Kidney glomerular epithelial cell (primary cell): ENCODE measurements around the gene COBL.

ENCODE experiments used
- DNase-seq: peaks from one replicate; lab custom pipeline; 2025; lab: John Stamatoyannopoulos, UW

COBL gene

DNA sequence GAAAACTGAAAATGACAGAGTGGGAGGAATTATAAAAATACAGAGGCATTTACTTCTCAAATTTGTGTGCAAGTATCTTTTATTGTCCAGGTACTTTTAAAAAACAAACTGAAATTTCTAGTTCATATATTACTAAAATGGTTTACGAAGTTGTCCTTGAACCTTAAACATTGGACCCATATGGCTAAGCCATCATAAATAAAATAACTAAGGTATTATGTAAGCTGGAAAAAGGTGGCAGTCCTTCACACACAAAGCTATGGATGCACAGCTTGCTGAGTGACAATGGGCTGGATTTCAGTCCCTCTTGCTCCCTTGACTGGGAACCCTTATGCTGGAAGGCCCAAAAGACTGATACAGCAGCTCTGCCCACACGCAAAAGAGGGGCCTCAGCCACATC, 66.1 kb downstream of the COBL start:
- DNase-seq, result no peak

DNA sequence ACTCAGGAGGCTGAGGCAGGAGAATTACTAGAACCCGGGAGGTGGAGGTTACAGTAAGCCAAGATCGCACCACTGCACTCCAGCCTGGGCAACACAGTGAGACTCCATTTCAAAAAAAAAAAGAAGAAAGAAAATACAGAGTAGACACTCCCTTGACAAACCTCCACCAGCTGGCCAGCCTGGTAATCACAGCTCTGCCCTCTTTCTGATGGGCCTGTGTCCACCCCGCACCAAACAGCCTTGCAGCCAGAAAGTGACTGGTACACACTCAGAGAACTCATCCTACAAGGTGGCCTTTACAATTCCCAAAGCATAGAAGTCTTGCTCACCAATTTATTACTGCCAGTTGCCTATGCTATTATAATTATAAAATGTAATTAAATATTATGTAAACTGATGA, 66.6 kb downstream of the COBL start:
- DNase-seq, result no peak

DNA sequence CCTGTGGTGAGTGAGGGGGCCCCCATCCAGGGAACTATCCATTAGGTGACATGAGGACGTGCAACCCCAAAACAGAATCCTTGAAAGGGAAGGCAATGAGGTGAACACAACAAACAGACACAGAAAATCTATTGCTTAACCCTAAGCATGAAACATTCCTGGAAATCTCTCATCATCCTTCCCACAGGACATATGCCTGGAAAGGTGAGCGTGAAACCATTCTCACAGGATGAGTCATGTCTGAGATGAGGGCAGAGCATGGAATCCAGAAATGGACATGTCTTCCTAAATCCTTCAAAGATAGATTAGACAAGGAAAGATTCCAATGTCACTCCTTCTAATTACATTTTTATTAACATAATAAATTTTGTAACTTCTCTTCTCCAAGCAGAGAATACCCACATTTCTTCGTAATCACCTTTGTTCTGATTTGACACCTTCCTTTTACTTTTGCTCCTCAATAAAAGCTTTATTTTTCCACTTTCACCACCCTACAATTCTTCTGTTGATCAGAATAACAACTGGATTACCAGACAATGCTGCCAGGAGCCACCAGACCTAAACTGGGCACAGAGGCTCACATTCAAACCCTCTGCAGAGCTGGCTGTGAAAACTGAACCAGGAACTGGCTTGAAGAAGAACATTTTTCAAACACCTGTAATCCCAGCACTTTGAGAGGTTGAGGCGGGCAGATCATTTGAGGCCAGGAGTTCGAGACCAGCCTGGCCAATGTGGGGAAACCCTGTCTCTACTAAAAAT, 67.2 kb downstream of the COBL start:
- DNase-seq, result peak; percentile 65

DNA sequence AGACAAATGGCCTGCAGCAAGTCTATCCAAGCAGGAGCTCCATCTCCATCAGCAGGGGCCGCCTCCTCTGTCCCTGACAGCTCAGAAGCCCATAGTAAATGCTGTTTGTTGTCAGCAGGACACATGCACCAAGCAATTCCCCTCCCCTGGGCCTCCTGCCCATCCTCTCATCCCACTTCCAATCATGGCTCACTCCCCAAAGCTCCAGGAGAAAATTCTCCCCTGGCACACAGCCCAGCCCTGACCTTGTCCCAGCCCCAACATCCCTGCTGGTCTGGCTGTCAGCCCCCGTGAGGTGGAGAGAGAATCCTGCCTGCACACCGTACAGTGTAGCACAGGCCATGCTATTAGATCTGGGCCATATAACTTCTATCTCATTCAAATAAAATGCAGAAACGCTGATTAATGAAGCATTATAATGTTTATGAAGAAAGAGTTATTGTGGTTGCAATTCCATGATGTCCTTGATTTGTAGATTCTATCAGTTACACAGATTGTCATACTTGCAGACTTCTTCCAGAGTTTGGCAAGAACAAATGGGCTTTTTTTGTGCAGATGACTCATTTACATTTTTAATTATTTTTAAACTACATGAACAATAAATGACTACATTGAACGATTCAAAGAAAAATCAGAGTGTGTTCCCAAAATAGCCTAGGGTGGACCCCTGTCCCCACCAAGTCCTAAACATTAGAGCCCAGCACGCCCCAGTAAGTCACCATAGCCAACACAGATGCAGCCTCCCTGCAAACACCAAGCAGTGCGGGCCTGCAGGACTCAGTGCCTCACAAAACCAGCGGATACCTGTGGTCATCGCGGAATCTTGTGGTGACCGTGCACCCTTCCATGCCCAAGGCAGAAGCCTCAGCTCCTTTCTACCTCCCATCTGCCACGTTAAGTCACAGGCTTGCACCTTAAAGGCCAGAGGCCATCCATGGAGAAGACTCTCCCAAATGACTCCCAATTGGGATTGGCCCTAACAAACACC, 70.1 kb downstream of the COBL start:
- DNase-seq, result no peak

DNA sequence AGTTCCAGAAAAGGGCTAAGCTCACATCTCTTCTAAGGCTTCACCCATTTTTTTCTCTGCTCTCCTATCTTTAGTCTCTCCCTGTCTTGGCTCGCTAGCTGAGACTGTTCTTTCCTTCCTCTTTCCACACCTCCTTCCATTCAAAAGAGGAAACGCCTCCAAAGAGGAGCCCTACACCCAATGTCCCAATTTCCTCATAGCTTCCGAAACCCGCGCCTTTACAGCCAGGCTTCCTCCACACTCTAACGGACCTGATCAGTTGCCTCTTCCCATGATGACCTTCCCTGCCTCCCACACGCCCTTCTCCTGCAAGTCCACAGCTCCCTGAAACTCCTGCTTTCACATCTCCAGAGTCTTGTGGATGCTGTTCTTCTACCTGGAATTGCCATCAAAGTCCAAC, 71.7 kb downstream of the COBL start:
- DNase-seq, result no peak

DNA sequence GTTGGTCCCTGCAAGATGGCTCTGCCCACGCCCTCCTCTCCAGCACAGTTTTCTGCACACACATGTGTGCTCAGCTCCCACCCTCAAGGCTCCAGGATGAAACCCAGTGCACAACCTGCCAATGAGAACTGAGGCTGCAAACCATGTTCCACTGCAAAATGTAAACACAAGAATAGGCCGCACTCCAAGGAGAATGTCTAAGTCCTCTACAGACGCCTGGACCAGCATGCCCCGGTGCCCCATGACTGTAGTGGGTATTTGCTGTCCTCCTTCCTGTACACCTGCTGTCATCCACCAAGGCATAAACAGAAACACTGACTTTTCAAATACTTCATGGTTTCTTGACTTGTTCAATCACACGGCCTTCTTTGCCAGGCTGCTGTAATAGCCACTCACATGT, 72.6 kb downstream of the COBL start:
- DNase-seq, result no peak

DNA sequence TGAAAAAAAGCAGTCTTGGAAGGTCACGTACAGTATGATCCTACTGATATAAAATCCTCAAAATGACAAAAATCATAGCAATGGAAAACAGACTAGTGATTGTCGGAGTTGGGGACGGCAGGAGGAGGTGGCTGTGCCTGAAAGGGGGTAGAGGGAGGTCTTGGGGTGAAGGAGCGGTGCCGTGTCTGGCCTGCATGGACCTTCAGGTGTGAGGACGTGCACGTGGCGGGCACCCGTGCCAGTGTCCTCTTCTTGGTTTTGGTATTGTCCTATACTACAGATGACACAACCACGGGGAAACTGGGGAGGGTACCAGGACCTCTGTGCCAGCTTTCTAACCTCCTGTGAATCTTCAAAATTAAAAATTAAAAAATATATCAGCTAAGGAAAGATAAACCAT, 73.0 kb downstream of the COBL start:
- no peak for DNase-seq

DNA sequence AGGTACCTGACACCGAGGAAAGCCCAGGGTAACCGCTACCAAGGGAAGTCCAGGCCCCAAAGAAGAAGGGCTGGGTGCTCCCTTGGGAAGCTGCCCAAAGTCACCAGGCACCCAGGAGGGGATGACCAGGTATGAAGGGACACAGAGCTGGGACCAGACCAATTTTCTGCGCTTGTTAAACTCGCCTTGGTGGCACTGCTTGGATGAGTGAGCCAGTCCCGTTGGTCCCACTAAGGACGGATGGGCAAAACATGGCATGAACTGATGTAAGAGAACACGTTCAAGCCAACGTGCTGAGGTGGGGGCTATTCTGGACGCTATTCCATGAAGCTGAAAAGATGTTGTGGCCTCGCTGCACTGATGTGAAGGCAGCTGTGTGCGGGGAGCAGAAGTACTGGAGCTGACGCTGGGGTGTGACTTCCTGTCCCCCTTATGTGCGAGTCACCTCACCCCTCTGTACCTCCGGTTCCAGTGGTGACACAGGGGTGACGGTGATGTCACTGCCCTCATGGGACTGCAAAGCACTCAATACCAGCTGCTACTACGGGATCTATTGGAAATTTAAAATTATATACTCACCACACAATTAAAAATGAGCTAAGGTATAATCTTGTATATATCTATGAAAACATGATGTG, 73.6 kb downstream of the COBL start:
- no peak for DNase-seq

DNA sequence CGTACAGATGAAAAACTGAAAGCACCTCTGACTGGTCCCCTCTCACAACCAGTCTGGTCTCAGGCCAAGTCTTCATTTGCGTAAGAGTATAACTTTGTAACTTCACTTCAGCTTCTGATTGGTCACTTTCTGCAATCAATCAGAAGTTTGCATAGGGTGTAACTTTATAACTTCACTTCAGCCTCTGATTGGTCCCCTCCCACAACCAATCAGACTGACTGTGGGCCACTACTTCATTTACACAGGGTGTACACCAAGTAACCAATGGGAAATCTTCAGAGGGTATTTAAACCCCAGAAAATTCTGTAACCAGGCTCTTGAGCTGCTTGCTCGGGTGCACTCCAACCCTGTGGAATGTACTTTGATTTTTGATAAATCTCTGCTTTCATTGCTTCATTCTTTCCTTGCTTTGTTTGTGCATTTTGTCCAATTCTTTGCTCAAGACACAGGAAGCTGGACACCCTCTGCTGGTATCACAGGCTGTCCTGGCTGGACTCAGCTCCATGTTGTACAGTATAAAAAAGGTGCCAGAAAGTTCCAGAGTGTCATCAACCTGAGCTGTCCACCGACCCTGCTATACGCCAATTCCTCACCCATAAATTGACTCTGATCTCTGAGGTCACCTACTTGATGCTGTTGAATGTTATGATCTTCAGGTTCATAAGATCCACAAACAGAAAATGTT, 74.5 kb downstream of the COBL start:
- no peak for DNase-seq

DNA sequence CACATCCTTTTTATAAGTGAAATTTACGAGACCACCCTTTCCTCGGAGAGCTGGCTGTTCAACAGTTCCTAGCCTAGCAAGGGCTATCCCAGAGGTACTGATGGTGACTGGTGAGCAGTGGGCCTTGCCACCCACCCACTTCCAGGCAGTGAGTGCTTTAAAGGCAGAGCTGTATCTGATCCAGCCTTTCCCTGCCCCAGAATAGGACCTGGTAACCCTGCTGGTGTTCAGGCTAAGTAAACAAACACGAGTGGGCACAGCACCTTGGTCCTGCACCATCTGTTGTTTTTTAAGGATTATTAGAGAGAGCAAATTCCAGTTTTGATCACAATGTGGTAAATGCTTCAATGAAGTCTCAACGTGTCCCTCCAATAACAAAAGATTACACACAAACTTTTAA, 75.7 kb downstream of the COBL start:
- no peak for DNase-seq

DNA sequence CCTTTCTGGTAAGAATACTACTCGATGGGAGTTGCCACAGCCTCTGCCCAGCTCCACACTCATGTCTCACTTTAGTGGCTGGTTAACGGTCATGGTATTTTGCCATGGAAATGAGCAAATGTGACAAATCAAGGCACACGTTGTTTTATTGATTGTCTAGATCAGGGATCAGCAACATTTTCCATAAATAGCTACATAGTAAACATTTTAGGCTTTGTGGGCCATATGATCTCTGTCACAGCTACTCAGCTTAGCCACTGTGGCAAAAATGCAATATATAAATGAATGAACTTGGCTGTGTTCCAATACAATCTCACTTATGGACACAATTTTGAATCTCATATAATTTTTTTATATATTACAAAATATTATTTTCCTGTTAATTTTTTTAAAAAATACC, 76.9 kb downstream of the COBL start:
- no peak for DNase-seq

DNA sequence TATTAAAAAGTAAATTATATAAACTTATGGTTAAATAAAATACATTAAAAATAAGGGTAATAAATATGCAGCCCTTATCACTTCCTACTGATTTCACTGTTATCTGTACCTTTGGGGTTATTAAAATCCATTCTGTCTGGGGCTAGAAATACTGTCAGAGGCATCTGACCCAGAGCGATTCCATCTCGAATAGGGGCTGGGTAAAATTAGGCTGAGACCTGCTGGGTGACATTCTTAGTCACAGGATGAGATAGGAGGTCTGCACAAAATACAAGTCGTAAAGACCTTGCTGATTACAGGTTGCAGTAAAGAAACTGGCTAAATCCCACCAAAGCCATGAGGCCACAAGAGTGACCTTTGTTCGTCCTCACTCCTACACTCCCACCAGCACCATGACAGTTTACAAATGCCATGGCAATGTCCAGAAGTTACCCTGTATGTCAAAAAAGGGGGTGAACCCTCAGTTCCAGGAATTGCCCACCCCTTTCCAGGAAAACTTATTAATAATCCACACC, 77.6 kb downstream of the COBL start:
- no peak for DNase-seq

DNA sequence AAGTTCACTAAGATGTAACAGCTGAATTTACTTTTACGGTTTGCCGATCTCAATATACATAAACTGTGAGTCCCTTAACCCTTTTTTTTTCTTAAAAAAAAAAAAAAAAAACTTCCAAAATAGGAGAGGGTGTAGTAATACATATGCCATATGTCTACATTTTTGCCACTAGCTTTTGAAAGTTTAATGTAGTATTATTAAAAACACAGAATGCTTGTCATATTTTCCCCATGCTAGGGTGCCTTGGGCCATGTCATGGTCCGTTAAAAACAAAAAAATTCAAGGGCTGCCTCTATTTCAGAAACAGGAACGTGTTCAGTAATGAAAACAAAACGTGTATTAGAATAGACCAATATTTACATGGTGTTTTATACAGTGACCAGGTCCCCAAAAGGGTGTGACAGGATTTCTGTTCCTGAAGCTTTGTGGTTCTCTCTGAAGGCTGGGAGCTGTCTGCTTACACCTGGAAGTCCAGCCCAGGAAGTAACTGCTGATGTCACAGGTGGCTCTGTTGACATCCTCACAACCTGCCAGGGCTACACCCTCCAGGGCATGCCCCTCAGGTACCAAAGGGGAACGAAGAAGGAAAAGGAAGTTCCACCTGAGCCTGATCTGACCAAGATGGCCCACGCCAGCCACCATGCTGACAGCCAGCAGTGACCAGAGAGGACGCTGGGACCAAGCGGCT, 79.0 kb downstream of the COBL start:
- no peak for DNase-seq

DNA sequence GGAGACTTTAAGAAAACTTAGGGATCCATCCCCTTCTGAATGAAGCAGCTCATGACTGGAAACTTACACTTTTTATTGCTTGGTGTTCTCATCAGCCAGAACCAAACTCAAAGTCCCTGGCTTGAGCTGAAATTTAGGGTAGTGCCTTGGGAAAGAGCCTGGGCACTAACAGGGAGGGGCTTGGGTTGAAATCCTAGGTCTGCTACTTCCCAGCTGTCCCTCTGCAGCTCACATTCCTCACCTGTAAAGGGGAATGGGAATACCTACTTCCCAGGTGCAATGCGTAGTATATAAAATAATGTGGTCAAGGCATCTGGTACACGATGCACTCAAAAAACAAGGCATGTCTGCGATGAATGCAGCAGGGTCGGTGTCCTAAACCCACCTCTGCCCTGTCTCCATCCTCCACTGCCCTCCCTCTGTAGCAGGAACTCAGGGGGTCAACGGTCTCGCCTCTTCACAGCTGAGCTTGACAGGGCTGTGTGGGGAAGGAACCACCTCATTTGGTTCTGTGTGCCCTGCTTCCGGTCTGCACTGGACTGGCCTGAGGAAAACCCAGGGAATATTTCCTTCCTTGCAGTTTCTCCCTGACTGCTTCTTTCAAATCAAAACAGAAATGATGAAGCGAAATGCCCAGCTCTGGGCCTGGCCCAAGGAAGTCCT, 80.0 kb downstream of the COBL start:
- DNase-seq, result no peak

DNA sequence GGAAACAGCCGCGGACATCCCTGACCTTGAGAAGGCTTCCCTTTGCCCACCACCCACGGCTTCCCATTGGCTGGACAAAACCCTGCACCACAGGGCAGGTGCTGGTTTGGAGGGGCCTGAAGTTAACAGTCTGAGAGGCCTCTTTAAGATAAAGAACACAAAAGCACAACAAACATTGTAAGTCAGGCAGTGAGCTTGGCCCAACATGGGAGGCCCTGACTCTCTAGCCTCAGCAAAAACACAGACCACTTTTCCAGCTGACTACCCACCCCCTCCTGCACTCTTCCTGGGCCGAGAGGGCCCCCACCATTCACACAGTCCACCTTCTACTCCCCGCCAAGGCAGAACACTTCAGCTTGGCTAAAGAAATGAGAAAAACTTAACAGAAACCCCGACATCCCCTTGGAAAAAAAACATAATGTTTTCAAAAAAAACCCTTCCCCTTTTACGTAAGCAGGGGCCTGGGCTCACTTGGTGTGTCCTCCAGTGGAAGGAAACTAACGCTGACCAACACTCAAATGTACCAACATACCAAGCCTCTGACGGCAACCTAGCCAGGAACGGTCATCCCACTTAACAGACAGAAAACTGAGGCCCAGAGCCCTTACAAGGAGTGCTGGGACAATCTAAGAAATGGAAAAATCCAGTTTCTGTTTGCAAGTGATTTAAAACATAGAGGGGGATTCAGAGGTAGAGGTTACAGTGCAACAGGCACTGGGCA, 80.9 kb downstream of the COBL start:
- DNase-seq, result no peak

DNA sequence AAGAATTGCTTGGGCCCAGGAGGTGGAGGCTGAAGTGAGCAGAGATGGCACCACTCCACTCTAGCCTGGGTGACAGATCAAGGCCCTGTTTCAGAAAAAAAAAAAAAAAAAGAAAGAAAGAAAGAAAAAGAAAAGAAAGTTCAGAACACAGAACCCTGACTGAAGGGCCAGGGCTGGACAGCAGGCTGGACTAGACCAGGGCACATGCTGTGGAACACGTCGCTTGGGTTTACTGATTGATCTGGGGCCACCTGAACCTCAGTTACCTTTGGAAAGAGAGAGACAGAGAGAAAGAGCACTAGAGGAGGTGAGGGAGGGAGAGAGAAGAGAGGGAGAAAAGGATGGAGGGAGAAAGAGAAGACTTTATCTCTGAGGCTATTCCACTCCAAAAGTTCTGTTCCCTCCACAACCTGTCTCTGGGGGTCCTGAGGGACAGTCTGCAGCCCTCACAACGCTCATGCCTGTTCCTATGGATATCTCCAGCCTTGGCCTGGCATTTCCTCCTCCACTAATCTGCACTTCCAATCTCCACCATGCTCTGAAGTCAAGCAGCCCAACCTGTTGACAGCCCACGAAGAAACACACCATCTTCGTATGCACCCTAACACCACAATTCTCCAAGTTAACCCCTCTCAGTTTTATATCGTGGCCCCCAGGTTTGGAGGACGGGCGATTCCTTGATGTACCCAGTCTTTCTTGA, 81.8 kb downstream of the COBL start:
- DNase-seq, result no peak

DNA sequence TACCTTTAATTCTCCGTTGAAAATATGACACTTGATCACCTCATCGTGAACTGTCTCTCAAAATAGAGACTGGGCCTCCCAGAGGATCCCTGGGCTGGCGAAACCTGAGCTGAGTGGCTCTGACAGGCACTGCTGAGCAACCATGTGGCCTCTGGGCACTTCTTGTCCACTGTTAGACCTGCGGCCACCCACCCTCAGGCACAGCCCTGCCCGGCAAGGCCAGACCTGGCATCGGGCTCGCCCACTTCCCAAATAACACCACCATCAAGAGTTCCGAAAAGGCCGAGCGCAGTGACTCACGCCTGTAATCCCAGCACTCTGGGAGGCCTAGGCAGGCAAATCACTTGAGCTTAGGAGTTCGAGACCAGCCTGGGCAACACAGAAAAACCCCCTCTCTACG, 82.5 kb downstream of the COBL start:
- no peak for DNase-seq

DNA sequence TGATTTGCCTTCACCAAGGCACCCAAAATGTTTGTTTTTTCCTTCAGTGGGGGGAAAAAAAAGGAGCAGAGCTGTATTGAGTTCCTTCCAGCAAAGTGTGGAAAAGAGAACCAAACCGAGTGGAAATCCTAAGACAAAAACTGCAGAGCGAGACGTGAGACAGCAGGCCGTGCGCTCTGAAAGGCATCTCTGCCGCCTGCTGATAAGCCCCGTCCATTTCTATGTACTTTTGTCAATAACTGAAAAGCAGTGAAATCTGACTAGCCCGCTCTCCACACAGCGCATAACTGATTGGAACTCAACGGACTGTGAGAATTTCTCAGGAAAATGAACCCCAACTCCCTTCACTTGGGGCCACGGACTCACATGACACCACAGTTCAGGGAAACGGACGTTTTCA, 83.2 kb downstream of the COBL start:
- DNase-seq, result no peak

DNA sequence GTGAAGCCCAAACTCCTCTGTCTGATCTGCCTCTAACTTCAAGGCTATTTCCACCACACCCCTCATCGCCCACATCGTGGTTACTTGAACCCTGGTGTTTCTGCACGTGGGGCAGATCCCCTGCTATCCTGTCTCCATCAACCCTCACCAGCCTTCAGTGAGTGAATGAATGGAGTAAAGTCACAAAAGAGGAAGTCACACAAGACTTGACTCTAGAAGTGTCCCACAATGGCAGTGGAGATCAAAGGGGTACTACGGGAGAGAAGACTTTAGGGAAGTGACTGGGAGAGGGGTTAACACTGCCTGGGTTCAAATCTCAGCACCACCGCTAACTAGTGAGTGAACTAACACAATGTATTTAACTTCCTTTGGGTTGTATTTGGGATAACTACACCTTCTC, 85.9 kb downstream of the COBL start:
- no peak for DNase-seq

DNA sequence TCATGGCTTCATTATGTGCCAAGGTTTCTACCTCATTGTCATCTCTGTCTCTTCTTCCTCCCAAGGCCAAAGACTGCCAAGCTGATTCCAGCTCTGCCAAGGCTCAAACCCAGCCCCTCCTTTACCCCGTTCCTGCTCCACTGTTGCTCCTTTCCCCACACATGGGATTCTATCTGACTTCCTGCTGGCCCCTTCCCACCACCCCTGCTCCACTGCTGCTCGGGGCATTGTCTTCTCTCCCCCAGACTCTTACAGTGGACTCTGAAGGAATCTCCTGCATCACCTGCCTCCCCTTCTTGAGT, 86.3 kb downstream of the COBL start:
- no peak for DNase-seq
